Measurements from ENCODE around the gene SNAPC4. TPM values are rescaled to one million over a fixed set of nuclear protein-coding genes. Genes with fewer than 3 reads are reported as not detected.

SNAPC4 gene
- total and polyA plus RNA-seq, 9 of the 15 experiments (the other 6 are each of a cell fraction or from before 2014, with no cell fraction given): 0.21 to 21.8 (median 8.8) TPM

GRCh38 chr9:136373300-136374182, 26.4 kb downstream of the SNAPC4 start, which contains the start of gene CARD9 (continued):
- TF ChIP-seq ZNF140 (CRISPR knock-in tag; IDR thresholded peaks at IDR 0.05): no peak
- no peak for TF ChIP-seq U2AF2 (optimal IDR thresholded peaks at IDR 0.05; ENCODE audit: low read depth, low read length)
- no peak for TF ChIP-seq ETV5 (CRISPR knock-in tag; IDR thresholded peaks at IDR 0.05; ENCODE audit: low read depth)
- peak; percentile 26 for TF ChIP-seq HMGN3 (IDR thresholded peaks at IDR 0.05; ENCODE audit: borderline replicate concordance, extremely low read depth, insufficient read length, low read depth, low read length)
- peak; percentile 39 for TF ChIP-seq TBP (optimal IDR thresholded peaks at IDR 0.05; ENCODE audit: low read depth, low read length)
- no peak for TF ChIP-seq GTF2F1 (IDR thresholded peaks at IDR 0.05; ENCODE audit: low read depth, low read length)
- TF ChIP-seq ZBTB11 (CRISPR knock-in tag; IDR thresholded peaks at IDR 0.05): peak in 1 of 3 experiments; percentile 69; a peak in 2 of 6 replicates
- no peak for TF ChIP-seq ILK (tag; IDR thresholded peaks at IDR 0.05; ENCODE audit: borderline replicate concordance, low read depth)
- TF ChIP-seq ZNF184 (CRISPR knock-in tag; IDR thresholded peaks at IDR 0.05): no peak
- no peak for TF ChIP-seq U2AF1 (optimal IDR thresholded peaks at IDR 0.05; ENCODE audit: low read depth, low read length)
- 0 out of 2 replicates have a peak, but pooled peaks have one; percentile 16 for TF ChIP-seq ATF7 (IDR thresholded peaks at IDR 0.05)
- TF ChIP-seq GTF3C2 (IDR thresholded peaks at IDR 0.05; ENCODE audit: borderline replicate concordance, extremely low read depth, insufficient read length): no peak
- TF ChIP-seq ZNF311 (CRISPR knock-in tag; IDR thresholded peaks at IDR 0.05): no peak
- TF ChIP-seq ZNF561 (CRISPR knock-in tag; conservative IDR thresholded peaks at IDR 0.05): no peak
- no peak for TF ChIP-seq NUFIP1 (IDR thresholded peaks at IDR 0.05; ENCODE audit: partially characterized antibody)
- TF ChIP-seq YBX1 (IDR thresholded peaks at IDR 0.05): no peak
- no peak for TF ChIP-seq CEBPZ (IDR thresholded peaks at IDR 0.05; ENCODE audit: borderline replicate concordance, low read depth, low read length)
